ENCODE measurements around the gene SYDE2.

Gene SYDE2

DNA sequence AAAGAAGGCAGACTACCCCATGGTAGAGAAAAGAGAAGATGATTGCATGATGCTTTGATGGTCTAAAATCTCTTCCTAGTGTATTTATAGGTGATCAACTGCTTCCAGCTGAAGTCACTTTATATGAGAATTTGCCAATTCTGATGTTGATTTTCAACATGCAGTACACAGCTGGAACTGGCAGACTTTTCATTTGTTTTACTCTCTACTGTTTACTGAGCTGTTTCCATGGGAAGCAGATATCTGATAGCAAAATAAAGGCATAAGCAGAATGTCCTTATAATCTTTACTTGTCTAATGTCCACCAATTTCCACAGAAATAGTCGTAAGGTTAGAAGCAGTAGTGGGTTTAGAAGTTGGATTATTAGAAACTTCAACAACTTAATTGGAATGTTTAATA, 74.9 kb downstream of the SYDE2 start:
- DNase-seq: no peak

DNA sequence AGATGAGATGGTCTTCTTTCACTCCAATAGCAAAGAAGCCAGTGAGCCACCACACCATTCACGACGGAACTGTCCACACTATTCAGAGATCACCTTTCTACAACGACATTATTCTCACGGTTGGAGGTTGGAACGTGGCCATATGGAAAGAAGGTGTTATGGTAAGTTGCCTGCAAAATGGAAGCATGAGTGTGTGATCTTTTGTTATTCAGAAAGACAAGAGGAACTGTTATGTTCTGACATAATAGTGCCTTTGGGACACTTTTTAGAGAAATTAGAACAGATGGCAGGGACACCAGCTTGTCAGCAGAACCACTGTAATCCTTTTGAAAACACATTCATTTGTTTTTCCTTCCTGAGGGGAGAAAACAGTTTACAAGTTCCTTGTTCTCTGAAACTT, 76.7 kb downstream of the SYDE2 start:
- DNase-seq: no peak

DNA sequence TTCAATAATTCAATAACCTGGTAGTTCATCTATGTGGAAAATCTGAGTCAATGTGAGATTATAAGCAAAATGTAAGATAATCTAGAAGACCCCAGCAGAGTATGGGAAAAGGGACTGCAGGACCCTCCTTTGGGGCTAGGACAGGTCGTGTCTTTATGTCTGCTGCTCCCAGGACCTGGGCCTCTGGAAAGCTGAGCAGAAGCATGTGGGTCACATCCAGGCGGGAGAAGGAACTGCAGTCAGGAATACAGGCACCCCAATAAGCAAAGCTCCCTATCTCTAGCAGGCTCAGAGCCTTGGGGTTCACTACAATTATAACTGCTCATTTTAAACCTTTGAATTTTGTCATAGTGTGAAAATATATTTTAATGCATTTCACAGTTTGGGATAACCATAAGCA, 78.6 kb downstream of the SYDE2 start:
- DNase-seq: no peak

DNA sequence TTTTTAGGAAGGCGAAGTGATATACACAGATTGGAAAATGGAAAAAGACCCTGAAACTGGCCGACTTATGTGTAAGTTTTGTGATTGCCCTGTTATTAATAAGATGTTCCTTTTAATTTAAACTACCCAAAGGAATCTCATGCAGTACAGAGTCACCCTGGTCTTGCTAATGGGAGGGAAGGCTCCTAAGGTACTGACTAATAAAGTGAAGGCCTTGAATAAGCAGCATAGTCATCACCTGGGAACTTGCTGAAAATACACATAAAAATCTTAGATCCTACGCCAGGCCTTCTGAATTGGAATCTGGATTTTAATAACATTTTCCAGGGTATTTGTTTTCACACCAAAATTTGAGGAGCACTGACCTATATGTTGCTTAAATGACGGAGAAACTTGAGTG, 79.1 kb downstream of the SYDE2 start:
- no peak for DNase-seq

DNA sequence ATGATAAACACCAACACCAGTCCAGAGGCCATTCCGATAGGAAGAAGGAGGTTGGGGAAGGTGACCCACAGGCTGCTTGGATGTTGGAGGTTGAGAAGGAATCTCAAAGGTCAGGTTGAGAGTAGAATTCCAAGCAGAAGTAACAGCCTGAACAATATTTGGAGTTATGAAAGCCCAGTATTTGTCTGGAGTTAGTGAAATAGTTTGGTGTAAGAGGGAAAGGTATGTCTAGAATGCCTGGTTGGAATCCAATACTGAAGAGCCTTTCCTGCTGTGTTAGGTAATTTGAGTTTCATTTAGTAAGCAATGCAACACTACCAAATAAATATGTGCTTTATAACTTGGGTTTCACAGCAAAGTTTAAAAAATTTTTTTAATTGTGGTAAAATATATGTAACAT, 82.1 kb downstream of the SYDE2 start:
- no peak for DNase-seq

DNA sequence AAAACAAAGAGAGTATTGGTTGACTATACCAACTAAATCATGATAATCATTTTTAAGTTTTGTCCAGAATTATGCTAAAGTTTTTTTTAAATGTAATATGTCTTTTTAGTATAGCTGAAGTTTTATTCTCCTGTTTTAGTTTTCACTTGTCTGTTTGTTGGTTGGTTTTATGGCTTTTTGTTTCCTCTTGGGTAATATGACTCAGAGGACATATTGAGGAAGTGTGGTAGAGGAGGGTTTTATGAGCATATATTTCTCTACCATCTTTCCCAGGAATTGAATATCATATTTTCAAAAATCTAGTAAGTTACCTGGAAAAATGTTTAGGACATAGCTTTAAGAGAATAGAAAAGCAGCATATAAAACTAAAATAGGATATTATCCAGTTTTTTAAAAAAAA, 84.0 kb downstream of the SYDE2 start:
- no peak for DNase-seq

DNA sequence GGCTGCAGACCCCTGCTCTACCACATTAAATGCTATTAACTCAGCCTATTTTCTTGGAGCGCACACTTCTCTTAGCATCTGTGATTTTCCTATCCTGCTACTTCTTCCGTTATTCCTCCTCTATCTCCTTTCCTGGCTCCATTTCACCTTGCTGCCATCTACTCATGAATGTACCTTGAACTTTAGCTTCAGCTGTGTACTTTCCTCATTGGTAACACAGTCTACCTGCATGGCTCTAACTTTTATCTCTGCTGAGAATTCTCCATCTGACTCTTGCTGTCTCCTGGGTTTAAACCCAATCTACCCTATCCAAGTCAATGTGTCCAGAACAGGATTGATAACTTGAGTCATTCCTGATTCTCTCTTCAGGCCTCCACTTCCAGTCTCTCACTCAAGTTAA, 84.9 kb downstream of the SYDE2 start:
- DNase-seq: no peak

DNA sequence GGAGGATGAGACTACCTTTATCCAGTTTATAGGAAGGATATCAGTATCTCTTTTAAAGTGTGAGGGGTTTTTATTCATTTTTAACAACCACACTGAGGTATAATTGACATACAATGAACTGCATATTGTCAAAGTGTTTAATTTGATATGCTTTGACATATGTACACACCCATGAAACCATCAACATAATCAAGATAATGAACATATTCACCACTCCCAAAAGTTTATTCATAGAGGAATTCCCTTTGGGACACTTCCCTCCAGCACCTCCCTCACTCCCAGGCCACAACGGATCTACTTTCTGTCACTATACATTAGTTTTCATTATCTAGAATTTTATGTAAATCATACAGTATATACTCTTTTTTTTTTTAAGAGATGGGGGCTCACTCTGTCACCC, 89.1 kb downstream of the SYDE2 start:
- no peak for DNase-seq

DNA sequence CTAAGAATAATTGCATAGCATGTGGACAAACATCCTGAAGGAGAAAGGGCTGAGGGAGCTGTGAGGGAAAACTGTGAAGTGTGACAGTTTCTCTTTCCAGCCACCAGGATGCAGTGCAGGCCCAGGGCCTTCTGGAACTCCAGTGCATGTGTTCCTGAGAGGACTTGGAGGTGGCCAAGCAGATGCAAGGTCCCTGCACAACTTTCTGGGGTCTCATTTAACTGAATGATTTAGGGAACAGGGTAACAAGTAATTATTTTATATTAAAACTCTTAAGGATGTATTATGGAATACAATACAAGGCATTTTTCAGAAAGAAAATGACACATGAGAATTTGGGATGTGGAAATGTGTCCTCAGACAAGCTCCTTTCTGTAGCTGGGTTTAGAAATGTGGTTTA, 91.3 kb downstream of the SYDE2 start:
- DNase-seq: peak; percentile 33
